ENCODE results near the gene AREL1.
"Not testable (repeated sequence)": the region's sequence is repeated elsewhere in the genome, so short reads cannot be mapped to it uniquely, and the experiment has no call there.

AREL1 gene, protein sequence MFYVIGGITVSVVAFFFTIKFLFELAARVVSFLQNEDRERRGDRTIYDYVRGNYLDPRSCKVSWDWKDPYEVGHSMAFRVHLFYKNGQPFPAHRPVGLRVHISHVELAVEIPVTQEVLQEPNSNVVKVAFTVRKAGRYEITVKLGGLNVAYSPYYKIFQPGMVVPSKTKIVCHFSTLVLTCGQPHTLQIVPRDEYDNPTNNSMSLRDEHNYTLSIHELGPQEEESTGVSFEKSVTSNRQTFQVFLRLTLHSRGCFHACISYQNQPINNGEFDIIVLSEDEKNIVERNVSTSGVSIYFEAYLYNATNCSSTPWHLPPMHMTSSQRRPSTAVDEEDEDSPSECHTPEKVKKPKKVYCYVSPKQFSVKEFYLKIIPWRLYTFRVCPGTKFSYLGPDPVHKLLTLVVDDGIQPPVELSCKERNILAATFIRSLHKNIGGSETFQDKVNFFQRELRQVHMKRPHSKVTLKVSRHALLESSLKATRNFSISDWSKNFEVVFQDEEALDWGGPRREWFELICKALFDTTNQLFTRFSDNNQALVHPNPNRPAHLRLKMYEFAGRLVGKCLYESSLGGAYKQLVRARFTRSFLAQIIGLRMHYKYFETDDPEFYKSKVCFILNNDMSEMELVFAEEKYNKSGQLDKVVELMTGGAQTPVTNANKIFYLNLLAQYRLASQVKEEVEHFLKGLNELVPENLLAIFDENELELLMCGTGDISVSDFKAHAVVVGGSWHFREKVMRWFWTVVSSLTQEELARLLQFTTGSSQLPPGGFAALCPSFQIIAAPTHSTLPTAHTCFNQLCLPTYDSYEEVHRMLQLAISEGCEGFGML

DNA sequence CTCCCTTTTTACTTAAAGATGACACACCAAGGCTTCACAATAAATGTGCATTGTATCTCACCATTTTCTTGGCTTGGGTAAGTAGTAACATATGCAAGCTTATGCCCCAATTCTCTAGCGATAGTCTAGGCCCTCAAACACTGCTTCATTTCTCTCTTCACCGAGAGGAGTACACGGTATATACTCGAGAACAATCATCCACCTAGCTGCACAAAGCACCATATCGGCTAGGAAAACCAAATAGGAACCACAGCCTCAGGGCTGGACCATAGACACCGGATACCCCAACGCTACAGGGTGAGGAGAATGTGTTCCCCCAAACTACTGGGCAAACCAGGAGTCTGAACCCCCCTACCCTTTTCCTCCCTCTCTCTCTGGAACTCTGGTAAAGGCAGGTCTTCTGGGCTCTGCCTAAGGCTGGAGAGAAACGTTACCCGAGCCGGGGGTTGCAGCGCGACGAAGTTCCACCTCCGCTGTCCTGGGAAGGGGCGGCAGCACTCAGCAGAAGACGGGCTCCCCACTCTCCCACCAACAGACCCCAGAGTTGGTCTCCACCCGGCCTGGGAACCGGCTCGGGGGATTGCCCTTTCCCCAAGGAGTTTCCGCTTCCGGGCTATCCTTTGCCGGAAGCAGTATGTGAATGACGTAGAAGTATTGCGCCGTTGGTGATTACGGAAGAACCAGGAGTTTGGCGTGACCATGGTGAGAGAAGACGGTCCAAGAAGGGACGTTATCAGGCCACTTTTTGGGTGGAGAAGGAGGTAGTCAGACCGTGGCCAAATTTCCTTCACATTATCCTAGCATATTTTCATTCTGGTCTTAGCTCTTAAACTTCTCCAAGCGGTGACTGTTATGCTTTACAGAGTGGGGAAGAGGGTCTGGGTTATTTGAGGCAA lies at the start of gene AREL1, which contains the start of gene FCF1:
TSS of gene AREL1 (minus strand) at position 582 of the 896 bp plus-strand sequence. CDS start 27,465 bp downstream, outside the sequence.
TSS of gene FCF1 (plus strand) at position 646 of the 896 bp plus-strand sequence. CDS start at position 700, 54 bp downstream.
- no peak for DNase-seq

DNA sequence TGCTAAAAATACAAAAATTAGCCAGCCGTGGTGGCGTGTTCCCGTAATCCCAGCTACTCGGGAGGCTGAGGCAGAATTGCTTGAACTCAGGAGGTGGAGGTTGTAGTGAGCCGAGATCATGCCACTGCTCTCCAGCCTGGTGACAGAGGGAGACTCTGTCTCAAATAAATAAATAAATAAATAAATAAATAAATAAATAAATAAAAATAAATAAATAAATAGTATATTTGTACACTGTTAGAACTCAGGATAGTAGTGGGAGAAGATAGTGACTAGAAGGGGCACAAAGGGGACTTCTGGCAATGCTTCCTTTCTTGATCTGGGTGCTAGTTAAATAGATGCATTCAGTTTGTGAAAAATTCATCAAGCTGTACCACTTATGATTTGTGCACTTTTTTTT lies 45.6 kb upstream of the AREL1 start:
- DNase-seq, result not testable (repeated sequence)

DNA sequence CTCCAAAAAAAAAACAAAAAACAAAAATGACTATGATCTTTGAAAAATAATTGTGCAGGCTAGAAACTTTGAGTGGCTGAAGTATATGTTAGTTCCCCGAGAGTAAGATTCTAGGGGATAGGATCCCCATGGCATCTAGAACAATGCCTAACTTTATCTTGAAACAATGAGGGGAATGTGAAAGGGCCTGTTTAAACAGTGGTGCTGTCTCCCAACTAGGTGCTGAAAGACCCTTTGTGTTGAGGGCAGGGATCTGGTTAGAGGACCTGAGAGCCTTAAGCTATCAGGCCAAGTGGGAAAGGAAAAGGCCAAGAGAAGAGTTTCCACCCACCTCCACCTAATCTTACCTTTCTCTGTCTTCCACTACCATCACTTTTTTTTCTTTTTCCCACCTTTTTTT lies 43.4 kb upstream of the AREL1 start:
- DNase-seq, result no peak

DNA sequence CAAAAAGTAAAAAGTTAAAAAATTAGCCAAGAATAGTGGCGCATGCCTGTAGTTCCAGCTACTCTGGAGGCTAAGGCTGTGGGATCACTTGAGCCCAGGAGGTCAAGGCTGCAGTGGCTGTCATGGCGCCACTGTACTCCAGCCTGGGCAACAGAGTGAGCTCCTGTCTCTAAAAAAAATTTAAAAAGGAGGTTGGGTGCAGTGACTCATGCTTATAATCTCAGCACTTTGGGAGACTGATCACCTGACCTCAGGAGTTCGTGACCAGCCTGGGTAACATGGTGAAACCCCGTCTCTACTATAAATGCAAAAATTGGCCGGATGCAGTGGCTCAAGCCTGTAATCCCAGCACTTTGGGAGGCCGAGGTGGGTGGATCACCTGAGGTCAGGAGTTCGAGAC lies 42.0 kb upstream of the AREL1 start:
- DNase-seq, result no peak

DNA sequence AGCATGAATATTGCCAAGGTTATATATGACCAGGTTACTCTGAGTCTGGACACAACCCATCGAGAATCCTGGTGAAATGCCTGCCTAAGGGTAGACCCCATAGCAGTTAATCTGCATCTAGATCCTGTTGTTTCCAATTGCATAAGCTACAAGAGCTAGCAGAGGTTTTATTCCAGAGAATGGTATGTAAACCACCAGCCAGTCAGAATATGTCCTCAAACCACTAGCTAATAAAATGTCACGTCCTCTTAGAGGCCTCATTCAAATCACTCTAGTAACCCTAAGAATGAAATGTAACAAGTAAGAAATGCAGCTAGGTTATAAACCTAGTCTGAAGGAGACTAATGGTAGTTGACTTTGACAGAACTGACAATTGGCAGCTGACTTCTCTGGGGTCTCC lies 41.3 kb upstream of the AREL1 start:
- DNase-seq, result no peak

DNA sequence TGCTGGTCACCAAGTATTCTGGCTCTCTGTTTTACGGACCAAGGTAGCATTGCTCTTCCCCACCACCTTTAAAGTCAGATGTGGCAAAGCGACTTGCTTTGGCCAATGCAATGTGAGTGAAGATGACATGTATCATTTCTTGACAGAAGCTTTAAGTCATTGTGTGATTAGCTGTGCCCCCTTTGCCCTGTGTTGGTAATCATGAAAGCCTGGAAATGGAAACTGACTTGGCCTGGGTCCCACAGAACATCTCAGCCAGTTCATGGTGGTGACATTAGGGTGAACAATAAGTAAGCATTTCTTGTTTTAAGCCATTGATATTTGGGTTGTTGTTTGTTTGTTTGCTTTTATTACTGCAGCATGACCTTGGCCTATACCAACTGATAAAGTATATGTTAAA lies 34.4 kb upstream of the AREL1 start:
- no peak for DNase-seq

DNA sequence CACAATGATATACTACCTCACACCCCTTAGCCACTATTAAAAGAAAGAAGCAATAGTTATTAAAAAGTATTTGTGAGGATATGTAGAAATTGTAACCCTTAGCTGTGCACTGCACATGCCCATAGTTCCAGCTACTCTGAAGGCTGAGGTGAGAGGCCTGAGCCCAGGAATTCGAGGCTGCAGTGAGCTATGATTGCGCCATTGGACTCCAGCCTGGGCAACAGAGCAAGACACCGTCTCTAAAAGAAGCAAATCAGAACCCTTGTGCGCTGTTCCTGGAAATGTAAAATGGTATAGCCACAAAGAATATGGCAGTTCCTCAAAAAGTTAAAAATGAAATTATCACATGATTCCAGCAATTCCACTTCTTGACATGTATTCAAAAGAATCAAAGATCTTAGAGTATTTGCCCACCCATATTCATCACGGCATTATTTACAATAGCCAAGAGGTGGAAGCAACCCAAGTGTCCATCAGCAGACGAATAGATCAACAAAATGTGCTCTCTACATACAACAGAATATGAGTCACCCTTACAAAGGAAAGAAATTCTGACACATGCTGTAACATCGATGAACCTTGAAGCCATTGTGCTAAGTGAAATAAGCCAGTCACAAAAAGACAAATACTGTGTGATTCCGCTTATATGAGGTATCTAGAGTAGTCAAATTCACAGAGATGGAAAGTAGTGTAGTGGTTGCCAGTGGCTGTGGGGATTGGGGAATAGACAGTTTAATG lies 26.6 kb upstream of the AREL1 start:
- DNase-seq, result no peak

DNA sequence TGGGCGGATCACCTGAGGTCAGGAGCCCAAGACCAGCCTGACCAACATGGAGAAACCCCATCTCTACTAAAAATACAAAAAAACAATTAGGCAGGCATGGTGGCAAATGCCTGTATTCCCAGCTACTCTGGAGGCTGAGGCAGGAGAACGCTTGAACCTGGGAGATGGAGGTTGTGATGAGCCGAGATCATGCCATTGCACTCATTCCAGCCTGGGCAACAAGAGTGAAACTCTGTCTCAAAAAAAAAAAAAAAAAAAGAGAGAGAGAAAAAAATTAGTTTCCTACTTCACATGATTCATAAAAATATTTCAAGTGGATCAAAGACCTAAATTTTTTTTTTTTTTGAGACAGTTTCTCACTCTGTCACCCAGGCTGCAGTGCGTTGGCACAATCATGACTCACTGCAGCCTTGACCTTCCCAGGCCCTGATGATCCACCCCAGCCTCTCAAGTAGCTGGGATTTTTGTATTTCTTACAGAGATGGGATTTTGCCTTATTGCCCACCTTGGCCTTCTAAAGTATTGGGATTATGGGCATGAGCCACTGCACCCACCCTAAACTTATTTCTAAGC lies 25.0 kb upstream of the AREL1 start:
- no peak for DNase-seq

DNA sequence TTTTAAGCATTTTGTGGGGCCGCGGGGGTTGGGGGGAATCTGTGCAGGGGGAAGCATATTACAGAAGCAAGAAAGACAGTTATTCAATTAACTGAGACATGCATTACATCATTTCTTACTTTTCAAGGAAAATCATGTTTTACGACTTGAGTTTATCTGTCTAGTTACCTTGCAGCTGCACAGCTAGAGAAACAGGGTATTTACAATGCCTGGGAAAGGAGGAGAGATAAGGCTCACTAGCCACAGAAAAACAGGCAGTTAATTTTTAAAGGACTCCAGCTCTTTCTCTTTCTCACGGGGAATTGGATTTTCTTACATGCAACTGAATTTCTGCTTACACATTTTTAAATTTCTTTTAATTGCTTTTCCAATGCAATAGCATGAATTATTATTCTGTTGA lies 22.2 kb upstream of the AREL1 start:
- no peak for DNase-seq

DNA sequence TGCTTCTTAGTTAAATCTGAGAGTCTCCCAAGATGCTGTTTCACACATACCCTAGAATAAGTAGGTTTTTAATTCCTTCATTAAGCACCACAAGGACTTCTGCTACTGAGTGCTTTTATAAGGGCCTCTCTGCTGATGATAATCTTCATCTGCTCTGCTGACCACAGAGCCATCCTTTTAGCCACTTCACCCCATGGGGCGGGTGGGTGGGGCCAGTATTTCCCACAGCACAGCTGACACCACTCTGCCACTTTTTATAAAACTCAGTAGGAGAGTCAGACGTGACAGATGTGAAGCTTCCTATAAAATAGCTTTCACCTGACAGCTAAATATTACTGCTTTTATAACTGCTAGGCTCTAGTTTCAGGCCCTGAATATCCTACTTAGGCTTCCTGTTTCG lies 20.3 kb upstream of the AREL1 start:
- DNase-seq, result no peak

DNA sequence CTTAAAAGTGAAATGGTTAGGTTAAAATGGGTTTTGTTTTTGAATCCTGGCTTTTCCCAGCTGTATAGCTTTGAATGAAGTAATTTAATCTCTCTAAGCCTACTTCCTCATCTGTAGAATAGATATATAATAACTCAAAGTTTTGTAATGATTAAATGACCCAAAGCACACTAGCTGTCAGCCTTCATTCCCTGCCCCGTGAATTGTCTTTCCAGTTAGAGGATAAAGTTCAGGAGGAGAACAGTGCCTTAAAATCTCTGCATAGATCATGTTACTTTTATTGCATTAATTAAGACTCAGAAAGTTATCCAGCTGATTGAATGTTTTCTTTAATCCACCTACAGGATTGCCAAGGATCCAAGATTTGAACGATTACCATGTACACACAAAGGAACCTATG lies 19.5 kb upstream of the AREL1 start:
- DNase-seq, result no peak

DNA sequence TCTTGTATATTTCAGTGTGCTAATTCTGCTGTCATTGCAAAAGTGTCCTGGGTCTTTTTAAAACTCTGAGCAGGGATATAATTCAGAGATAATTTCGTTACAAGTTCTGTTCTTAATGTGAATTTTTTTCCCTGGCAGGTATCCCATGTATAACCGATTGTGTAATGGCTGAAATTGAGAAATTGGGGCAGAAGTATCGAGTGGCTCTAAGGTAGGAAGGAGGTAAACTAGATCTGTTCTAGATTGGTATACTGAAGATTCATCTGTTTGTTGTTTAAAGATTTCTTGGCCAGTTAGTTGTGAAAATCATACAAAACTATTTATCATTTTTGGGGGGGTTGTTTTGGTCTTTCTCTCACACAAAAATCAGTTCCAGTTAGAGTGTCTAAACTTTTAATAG lies 10.3 kb upstream of the AREL1 start:
- no peak for DNase-seq

DNA sequence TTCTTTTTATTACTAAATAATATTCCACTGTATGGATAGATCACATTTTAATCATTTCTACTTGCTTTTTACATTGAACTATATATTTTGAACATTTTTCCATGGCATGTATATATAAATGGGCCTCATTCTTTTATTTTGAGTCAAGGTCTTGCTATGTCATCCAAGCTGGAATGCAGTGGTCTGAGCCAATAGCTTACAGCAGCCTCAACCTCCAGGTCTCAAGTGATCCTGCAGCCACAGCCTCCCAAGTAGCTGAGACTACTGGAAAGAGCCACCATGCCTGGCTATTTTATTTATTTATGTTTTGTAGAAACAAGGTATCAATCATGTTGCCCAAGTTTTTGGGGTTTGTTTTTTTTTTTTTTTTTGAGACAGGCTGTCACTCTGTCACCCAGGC lies 7.6 kb upstream of the AREL1 start:
- DNase-seq, result no peak

DNA sequence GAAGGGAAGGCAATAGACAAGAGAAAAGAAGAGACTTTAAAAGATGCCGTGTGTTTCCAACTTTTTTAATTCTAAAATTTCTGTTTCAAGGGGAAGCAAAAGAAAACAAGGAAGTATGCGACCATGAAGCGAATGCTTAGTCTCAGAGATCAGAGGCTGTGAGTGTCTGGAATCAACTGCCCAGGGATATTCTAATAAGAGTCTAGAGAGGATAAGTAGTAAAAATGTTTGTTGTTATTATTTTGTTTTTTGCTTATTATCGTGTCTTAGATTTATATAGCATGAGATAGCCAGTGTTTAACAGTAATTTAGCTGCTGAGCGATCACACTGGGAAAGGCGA lies 485 bp upstream of the AREL1 start:
- DNase-seq, result no peak

DNA sequence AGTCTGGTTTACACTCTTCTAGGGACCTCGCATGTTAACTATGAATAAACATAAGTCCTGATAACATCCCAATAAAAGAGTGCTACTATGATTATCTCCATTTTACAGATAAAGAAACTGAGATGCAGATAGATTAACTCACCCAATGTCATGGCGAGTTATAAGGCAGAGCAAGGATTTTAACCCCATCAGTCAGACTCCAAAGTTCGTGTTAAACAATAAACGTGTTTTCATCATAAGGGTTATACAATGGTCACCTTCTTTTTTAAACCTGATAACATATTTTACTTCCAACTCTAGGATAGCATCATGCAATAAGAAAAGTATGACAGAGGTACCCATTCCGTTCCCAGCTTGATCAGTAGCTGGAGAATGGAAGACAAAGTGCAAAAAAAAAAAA lies 1.2 kb downstream of the AREL1 start:
- DNase-seq, result no peak

DNA sequence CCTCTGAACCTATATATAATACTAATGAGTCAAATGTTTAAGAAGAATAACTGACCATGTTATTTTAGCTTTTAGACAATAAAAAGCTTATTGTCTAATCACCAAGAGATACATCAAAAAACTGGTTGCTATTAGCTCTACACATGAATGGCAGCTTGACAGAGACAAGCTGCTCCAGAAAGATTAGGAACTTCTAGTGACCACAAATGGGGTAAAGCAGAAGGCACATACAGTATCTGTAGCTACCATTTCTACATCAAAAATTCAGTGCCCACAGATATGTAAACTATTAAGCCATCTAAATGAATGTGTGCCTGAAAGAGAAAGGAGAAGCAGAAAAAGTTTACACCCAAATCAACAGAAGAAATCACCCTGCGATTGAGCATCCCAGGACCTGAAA lies 2.4 kb downstream of the AREL1 start:
- no peak for DNase-seq

DNA sequence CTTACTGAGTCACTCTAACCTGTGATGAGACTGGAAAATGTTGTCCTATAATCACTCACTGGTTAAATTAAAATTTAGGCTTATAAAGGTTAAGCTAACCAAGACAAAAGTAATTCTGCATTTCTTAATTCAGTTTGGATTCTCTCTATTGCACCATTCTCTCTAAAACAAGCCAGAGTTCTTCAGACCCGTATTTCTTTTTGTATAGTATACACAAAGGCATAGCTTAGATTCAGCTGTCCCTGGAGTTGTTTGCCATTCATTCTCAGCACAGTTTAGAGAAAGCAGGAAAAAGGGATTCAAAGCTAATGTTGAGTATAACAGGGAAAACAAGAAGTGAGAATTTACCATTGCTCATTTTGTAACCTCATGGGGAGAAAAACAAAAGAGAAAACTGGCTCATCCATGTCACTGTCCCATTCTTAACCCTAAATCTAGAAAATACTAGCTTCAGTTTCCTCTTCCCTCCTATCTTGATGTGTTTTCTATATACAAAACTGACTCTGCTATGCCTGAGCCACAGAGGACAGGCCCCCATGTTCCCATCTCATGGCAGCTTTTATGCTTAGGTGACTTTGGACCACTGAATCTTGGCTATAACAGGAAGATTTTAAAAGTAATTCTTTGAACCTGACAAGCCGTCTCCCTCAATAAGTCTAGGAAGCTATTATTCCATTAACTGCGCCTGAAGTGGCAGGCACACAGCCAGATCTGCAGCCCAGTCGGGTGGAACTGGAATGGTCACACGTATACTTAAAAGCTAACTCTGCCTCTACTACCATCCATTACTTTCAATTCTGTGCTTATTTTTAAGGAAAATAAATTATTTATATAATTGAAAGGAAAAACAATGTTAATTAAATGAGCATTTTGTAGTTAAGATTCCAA lies 7.0 kb downstream of the AREL1 start:
- no peak for DNase-seq

DNA sequence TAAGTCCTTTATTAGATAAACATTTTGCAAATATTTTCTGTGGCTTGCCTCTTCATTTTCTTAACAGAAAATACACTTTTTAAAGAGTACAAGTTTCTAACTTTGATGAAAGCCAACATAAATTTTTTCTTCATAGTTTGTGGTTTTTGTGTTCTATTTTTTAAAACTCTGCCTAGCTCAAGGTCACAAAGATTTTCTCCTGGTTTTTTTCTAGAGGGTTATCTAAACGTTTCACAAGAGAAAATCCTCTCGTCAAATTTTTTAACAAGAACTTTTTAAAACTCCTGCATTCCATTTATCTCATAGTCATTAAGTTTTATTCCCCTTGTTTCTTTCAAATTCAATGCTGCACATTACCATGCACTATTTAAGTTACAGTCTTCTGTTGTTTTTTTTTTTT lies 8.2 kb downstream of the AREL1 start:
- DNase-seq, result no peak

DNA sequence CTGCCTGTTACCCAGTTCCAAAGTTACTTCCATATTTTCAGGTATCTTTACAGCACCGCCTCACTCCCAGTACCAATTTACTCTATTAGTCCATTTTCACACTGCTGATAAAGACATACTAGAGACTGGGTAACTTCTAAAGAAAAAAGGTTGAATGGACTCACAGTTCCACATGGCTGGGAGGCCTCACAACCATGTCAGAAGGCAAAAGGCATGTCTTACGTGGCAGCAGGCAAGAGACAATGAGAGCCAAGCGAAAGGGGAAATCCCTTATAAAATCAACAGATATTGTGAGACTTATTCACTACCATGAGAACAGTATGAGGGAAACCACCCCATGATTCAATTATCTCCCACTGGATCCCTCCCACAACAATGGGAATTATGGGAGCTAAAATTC lies 9.8 kb downstream of the AREL1 start:
- no peak for DNase-seq

DNA sequence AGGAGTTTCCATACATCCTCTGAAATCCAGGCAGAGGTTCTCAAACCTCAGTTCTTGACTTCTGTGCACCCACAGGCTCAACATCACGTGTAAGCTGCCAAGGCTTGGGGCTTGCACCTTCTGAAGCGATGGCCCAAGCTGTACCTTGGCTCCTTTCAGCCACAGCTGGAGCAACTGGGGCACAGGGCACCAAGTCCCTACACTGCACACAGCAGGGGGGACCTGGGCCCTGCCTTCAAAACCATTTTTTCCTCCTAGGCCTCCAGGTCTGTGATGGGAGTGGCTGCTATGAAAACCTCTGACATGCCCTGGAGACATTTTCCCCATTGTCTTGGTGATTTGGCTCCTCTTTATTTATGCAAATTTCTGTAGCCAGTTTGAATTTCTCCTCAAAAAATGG lies 10.6 kb downstream of the AREL1 start:
- DNase-seq, result no peak

DNA sequence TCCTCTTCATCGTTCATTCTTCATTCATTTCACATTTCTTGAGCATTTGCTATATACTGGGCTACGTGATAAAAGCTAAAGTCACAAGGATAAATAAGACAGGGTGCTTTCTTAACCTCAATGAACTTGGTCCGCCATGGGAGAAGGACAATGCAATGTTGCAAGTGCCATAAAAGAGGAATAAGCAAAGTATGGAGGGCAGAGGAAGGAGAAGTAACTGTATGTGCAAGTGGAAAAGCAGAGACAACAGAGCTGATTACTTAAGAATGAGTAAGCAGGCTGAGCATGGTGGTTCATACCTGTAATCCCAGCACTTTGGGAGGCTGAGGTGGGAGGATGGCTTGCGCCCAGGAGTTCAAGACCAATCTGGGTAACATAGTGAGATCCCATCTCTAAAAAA lies 14.4 kb downstream of the AREL1 start:
- DNase-seq, result no peak

Data from midbrain (tissue), 1 donor.